HT1080 (cell line): ENCODE data around the gene HACD2. TPM values are rescaled to one million over a fixed set of nuclear protein-coding genes. Genes with fewer than 3 reads are reported as not detected.
A peak's percentile ranks its signal among the peaks of the same experiment; 100 is the strongest.

Source experiments
- DNase-seq: peaks from one replicate; pipeline ENCODE4 v3.0.0-alpha.2; 2015; ENCODE audit warnings: low read depth
- total RNA-seq: library from RNA; depleted of rRNA; stranded (reverse); fragments of >200 nt; shearing (Covaris generic); gene quantifications from 2 replicates; pipeline ENCODE4 v1.2.3, GENCODE V29; 2014

Gene HACD2
- total RNA-seq, 1 experiment from 2014 or later = 48.7 TPM

DNA sequence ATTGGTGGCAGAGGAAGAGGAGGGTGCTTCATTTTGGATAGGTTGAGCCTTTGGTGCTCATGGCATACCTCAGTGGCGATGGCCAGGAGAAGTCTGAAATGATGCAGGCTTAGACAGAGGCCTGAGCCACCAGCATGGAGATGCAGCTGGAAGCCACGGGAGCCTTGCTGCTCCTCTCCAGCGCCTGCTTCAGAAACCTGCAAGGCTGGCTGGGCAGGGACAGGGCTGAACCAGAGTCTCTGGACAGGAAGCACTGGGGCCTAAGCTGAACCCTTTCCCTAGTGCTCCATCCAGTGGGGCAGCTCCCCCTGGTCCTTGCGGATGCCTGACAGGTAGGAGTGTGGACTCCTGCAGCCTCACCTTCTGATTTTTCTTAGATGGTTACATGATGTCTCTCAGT is 99.3 kb downstream of the HACD2 start:
- DNase-seq = no peak

GRCh38 chr3:123483146-123483545 is 101.7 kb downstream of the HACD2 start:
- DNase-seq = no peak

GRCh38 chr3:123481722-123482457 is 103.0 kb downstream of the HACD2 start:
- peak; percentile 17 for DNase-seq

- no peak for DNase-seq
These were observed 103.8 kb downstream of the HACD2 start for GRCh38 chr3:123481071-123481470.

- DNase-seq = no peak
These were observed 104.4 kb downstream of the HACD2 start for GRCh38 chr3:123480428-123480827.

- DNase-seq = no peak
These were observed 105.0 kb downstream of the HACD2 start for GRCh38 chr3:123479891-123480290.

GRCh38 chr3:123478314-123478713 is 106.5 kb downstream of the HACD2 start:
- no peak for DNase-seq

DNA sequence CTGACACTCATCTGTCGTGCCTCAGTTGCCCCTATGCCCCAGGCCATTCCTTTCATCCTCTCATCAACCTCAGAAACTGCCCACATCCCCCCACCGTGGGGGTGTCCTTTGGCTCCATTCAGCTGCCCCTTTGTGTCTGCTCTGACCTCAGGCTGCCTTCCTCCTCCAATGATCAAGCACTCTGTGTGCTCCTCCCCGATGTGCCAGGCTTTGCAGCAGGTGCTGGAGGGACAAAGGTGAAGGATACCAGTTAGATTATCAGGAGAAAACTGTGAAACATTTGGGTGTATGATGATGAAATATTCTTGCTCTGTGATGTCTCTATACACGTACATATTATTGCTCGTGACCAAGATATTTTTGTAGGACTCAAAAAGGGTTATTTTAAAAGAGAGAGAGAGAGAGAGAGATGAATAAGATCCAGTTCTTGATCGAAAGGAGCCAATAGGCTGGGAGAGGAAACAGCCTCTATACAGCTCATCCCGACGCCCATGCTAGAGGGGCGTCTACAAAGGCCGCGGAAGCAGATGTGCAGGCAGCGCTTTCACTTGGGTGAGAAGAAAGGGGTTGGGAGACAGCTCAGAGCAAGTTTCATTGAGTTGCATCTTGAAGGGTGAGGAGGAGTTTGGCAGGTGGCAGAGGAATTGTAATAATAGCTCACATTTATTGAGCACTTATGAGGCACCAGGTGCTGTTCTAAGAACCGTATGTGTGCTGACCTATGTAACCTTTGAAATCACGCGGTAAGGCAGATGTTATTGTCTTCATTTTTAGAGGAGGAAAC is 107.7 kb downstream of the HACD2 start:
- no peak for DNase-seq

DNA sequence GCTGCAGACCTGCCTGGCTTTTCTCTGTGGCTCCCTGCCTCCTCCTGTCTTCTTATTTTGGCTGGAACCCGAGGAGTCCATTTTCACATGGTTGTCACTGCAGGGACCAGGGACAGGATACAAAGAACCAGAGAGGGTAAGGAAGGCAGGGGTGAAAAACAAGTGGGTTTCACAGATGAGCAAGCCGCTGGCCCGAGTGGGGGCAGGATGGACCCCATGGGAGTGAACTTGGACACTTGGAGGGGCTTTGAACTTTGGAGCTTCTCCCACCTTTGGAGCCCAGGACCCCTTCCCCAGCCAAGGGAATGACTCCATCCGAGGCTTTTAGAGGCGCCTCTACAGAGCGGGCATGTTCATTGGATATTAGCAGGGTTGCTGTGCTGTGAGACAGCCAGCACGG is 109.1 kb downstream of the HACD2 start:
- DNase-seq = no peak

- DNase-seq = no peak
These were observed 113.7 kb downstream of the HACD2 start for GRCh38 chr3:123471106-123471505.

DNA sequence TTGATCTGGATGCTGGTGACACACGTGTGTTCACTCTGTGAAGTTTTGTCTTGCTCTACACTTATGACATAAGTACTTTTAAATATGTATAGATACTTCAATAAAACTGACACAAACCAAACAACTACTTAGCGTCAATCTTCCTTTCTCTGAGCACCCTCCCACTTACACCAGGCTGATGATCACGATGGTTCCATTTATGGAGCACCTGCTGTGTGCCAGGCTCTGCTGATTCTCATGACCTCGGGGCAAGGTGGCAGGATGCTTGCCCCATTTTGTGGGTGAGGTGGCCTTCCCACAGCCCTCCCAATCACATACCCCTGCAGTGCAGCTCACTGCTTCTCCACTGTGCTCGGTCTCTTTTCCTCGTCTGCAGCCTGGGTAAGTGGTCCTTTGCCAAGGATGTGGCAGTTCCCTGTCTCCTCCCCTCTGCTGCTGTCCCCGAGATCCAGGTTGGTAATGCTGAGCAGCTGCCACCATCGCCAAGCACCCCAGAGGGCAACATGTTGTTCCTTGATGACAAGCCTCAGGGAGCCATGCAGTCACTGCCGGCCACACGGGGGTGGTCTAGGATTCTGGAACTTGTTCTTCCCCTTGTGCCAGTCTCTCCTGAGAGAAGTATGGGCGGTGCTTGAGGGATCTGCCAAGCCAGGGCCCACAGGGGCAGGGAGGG is 115.4 kb downstream of the HACD2 start:
- no peak for DNase-seq

GRCh38 chr3:123467046-123467445 is 117.8 kb downstream of the HACD2 start:
- DNase-seq = no peak

- no peak for DNase-seq
These were observed 120.6 kb downstream of the HACD2 start for GRCh38 chr3:123464211-123464610.

- no peak for DNase-seq
These were observed 125.0 kb downstream of the HACD2 start for GRCh38 chr3:123459862-123460261.

DNA sequence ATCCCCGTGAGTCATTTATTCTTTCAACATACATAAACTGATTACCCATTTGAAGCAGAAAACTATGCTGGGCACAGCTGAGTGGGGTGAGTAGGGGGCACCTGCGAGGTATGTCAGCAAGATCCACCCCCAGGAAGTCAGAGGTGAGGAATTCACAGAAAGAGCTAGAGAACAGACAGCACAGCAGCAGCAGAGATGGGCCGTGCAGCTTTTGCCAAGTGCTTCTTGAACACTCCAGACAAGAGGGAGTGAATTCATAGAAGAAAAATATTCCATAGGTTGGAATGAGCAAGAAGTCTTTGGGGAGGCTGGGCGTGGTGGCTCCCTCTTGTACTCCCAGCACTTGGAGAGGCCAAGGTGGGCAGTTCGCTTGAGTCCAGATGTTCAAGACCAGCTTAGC is 126.6 kb downstream of the HACD2 start:
- no peak for DNase-seq

DNA sequence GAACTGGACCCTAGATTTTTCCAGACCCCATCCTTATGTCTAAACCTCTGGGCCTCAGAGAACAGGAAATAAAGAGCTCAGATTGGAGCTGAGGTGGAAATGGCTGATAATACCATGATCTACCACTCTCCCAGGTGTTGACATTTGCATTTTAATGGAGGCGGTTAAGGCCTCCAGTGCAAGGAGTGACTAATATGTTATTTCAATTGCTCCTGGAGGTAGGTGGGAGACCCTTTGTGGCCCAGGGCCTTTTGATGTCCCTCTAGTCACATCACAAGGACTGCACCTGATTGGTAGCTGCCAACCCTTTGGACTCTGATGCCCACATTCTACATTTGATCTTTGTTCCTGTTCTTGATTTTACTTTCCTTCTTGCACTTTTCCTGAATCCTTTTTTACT is 127.0 kb downstream of the HACD2 start:
- DNase-seq = no peak

- no peak for DNase-seq
These were observed 131.2 kb downstream of the HACD2 start for GRCh38 chr3:123453675-123454074.

DNA sequence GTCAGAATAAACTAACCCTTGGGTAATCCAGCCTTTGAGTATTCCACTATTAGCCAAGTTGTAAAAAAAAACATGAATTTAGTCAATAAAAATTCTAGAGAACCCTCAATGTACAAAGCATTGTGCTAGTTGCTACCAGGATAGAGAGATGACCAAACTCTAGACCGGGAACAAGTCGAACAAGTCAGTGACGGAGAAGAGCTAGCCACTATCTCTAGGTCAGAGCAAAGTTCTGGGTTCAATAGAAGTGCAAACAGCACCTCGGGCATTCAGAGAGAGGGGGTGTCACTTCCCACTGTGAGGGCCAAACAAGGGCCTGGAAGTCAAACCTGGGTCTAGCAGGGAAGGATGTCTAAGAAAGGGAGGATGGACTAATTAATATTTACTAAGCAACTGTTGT is 133.7 kb downstream of the HACD2 start:
- DNase-seq = no peak

DNA sequence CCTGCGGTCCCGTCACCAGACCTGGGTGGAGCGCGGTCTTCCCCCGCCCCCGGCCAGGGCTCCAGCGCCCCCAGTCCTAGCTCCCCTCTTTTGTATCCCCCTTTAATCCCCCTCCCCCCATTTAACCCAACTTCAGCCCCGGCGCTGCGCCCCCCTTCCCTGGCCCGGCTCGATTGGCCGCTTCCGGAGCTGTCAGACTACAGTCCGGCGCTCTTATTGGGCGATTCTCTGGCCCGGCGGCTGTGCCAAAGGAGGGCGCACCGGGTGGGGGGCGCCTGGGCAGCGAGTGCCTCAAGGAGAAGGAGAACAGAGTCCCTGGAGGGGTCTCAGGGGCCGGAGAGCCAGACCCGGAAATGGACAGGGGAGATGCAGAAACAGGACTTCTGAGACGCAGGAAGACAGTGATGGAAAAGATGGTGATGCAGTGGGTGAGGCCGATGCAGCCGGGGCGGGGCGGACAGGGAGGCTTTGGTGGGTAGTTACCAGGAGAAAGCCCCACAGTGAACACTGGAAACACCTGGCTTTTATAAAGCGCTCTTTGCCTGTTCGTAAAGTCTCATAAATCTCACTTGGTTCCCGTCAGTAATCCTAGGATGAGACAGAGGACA is 134.8 kb downstream of the HACD2 start:
- no peak for DNase-seq

DNA sequence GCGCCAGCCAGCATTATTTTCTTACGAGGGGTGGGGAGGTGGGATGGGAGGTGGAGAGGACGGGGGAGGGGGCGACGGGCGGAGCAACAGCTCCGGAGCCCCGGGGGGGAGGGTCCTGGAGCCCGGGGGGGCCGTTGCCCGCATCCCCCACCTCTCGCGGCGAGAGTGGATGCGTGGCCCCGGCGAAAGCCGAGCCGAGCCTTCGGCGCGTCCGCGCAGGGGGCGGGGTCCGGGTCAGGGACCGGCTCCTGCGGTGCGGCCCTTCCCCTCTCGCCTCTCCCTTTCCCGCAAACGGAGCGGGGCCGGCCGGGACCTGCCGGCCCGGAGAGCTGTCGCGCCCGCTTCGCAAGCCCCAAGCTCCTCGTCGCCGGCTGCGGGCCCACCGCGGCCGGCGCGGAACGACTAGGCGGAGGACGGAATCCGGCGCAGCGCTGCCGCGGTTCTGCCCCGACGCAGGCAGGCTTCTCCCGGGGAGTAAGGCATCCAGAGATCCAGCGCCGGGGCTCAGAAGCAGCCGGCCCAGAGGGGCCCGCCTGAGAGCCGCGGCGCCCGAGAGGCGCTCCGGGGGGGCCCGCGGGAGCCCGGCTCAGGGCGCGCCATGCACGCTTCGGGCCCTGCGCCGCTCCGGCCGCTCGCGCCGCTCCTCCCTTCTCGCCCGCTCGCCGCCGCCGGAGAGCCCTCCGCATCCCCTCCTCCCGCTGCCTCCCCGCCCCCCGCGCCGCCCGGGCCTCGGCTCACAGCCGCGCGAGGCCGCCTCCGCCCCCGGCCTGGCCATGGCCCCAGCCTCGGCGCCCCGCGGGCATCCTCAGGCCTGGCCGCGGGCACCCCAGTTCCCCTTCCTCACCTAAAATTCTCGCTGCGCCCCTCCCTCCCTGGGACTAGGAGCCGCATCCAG is 135.5 kb downstream of the HACD2 start:
- no peak for DNase-seq
